ENCODE data around the gene EFNA5. TPM values are rescaled to one million over a fixed set of nuclear protein-coding genes. Genes with fewer than 3 reads are reported as not detected.

EFNA5 gene
- total and polyA plus RNA-seq, 10 of the 15 experiments (the other 5 are each of a cell fraction or from before 2014, with no cell fraction given) = 0.19 to 12.6 (median 3.9) TPM

- Histone ChIP-seq H3K27ac (ENCODE audit: control insufficient read depth, insufficient read depth) (no peak overlapping the region), H4K20me1 (ENCODE audit: control insufficient read depth, insufficient read depth) (no peaks in the 10 kb centered on the region), H3K4me3 (no peak overlapping the region), H3K79me2 (ENCODE audit: control insufficient read depth, insufficient read depth, low read length) (peaks cover 2% of the 10 kb centered on the region), H3K27me3 (replicated peaks in 1 of 2; ENCODE audit: control insufficient read depth in 2 of 2, insufficient read depth in 2 of 2, low read length in 1 of 2) (no peaks in the 10 kb centered on the region; a peak in 1 of 4 replicates), H3K9ac (ENCODE audit: control insufficient read depth, insufficient read depth, low read length) (no peak overlapping the region), H3K9me3 (replicated peaks; ENCODE audit: control insufficient read depth, insufficient read depth, low read length) (no peaks in the 10 kb centered on the region), H2AFZ (ENCODE audit: control insufficient read depth, low read depth, low read length) (no peak overlapping the region), H3K36me3 (ENCODE audit: control insufficient read depth in 2 of 2, insufficient read depth in 2 of 2, low read length in 1 of 2) (no peaks in the 10 kb centered on the region), H3K4me2 (ENCODE audit: control insufficient read depth, insufficient read depth) (no peak overlapping the region), H3K4me1 (ENCODE audit: control insufficient read depth, insufficient read depth, low read length) (peaks cover 19% of the 10 kb centered on the region)
- no peak for TF ChIP-seq HSF1 (IDR thresholded peaks at IDR 0.05; ENCODE audit: low read depth, low read length)
- no peak for TF ChIP-seq BRCA1 (IDR thresholded peaks at IDR 0.05; ENCODE audit: low read depth, low read length)
- POLR2A ChIA-PET = interaction anchor here (1.2 to 1.4 kb wide), 2 partner anchors 8 to 98 kb away, joined by 5 to 7 read pairs; no protein-coding TSS in a partner anchor
- SMC1A ChIA-PET (ENCODE audit: uncharacterized antibody, unreplicated experiment) = interaction anchor here (0.7 to 3.7 kb wide), 8 partner anchors 9 to 107 kb away, joined by 3 to 18 read pairs (median 4); no protein-coding TSS in a partner anchor
- no peak for DNase-seq (ENCODE audit: low read depth, low spot score)
- RAD21 ChIA-PET (ENCODE audit: unreplicated experiment) = interaction anchor here (1.3 to 1.7 kb wide), 3 partner anchors 10 to 12 kb away, joined by 3 to 7 read pairs (median 3); no protein-coding TSS in a partner anchor
- intact Hi-C loops (cut with micrococcal nuclease; ENCODE audit: unreplicated experiment) = no loop called here
- in situ Hi-C loops (cut with MboI) = no loop called here
- FAIRE-seq = no peak
- BruUV-seq (replicated peaks) = no TSS peak
- CTCF ChIA-PET = interaction anchor here (0.7 to 1.8 kb wide), 4 partner anchors 10 to 100 kb away, joined by 3 to 6 read pairs (median 4); no protein-coding TSS in a partner anchor
- 0% methylated on average over 2 of the region's 2 CpGs for WGBS (ENCODE audit: insufficient coverage, insufficient replicate concordance, low lambda C conversion rate, missing lambda C conversion rate)
- ATAC-seq = no peak
These were observed 198.1 kb downstream of the EFNA5 start for GRCh38 chr5:107472620-107473064.

GRCh38 chr5:107470295-107470582 lies 200.5 kb downstream of the EFNA5 start:
- no peaks in the 10 kb centered on the region; a peak in 1 of 4 replicates for H3K27me3 ChIP-seq (replicated peaks in 1 of 2; ENCODE audit: control insufficient read depth in 2 of 2, insufficient read depth in 2 of 2, low read length in 1 of 2)
- no peak overlapping the region for H2AFZ ChIP-seq (ENCODE audit: control insufficient read depth, low read depth, low read length)
- in situ Hi-C loops (cut with MboI) = no loop called here
- no peak overlapping the region for H3K4me2 ChIP-seq (ENCODE audit: control insufficient read depth, insufficient read depth)
- H3K4me3 ChIP-seq = no peak overlapping the region
- H3K9ac ChIP-seq (ENCODE audit: control insufficient read depth, insufficient read depth, low read length) = no peak overlapping the region
- WGBS (ENCODE audit: insufficient coverage, insufficient replicate concordance, low lambda C conversion rate, missing lambda C conversion rate) = 12% methylated on average over 1 of the region's 1 CpG
- ChIA-PET POLR2A (interaction anchor here (1.5 kb wide), 1 partner anchor 9 kb away, joined by 4 read pairs; no protein-coding TSS in a partner anchor), RAD21 (ENCODE audit: unreplicated experiment) (interaction anchor here (0.6 to 2.4 kb wide), 4 partner anchors 69 to 101 kb away, joined by 3 to 7 read pairs (median 4); no protein-coding TSS in a partner anchor), SMC1A (ENCODE audit: uncharacterized antibody, unreplicated experiment) (interaction anchor here (1.0 to 3.7 kb wide), 6 partner anchors 7 to 78 kb away, joined by 3 to 22 read pairs (median 4); no protein-coding TSS in a partner anchor), CTCF (interaction anchor here (1.0 kb wide), 1 partner anchor 11 kb away, joined by 3 read pairs; no protein-coding TSS in a partner anchor)
- no peaks in the 10 kb centered on the region; the same call in 1 of the 2 replicates for H3K79me2 ChIP-seq (ENCODE audit: control insufficient read depth, insufficient read depth, low read length)
- ATAC-seq (no peak), DNase-seq (ENCODE audit: low read depth, low spot score) (no peak), FAIRE-seq (no peak)
- no peak overlapping the region for H3K27ac ChIP-seq (ENCODE audit: control insufficient read depth, insufficient read depth)
- peaks cover 5% of the 10 kb centered on the region; the same call in 1 of the 2 replicates for H3K4me1 ChIP-seq (ENCODE audit: control insufficient read depth, insufficient read depth, low read length)
- no peaks in the 10 kb centered on the region for H4K20me1 ChIP-seq (ENCODE audit: control insufficient read depth, insufficient read depth)
- no peaks in the 10 kb centered on the region for H3K9me3 ChIP-seq (replicated peaks; ENCODE audit: control insufficient read depth, insufficient read depth, low read length)
- intact Hi-C loops (cut with micrococcal nuclease; ENCODE audit: unreplicated experiment) = no loop called here
- H3K36me3 ChIP-seq (ENCODE audit: control insufficient read depth in 2 of 2, insufficient read depth in 2 of 2, low read length in 1 of 2) = no peaks in the 10 kb centered on the region
- BruUV-seq (replicated peaks) = no TSS peak
- no peak for TF ChIP-seq CBFB (IDR thresholded peaks at IDR 0.05; ENCODE audit: low read depth)
- no peak for TF ChIP-seq TCF3 (IDR thresholded peaks at IDR 0.05; ENCODE audit: borderline replicate concordance, insufficient read depth, low read depth, low read length)
- no peak for TF ChIP-seq SREBF1 (IDR thresholded peaks at IDR 0.05; ENCODE audit: low read length)
- no peak for TF ChIP-seq RBBP5 (conservative IDR thresholded peaks at IDR 0.05)
- no peak for TF ChIP-seq E2F4 (IDR thresholded peaks at IDR 0.05; ENCODE audit: low read depth, low read length)
- TF ChIP-seq ZNF622 (IDR thresholded peaks at IDR 0.05) = no peak
- no peak for TF ChIP-seq MXI1 (IDR thresholded peaks at IDR 0.05; ENCODE audit: low read depth, low read length)
- TF ChIP-seq RELA (IDR thresholded peaks at IDR 0.05; ENCODE audit: borderline replicate concordance, partially characterized antibody) = no peak
- no peak for TF ChIP-seq GABPA (IDR thresholded peaks at IDR 0.05; ENCODE audit: low read depth)
- no peak for TF ChIP-seq NFYA (IDR thresholded peaks at IDR 0.05; ENCODE audit: borderline replicate concordance, low read depth, low read length)
- no peak for TF ChIP-seq ZBED1 (IDR thresholded peaks at IDR 0.05; ENCODE audit: borderline replicate concordance)
- no peak for TF ChIP-seq FOXM1 (IDR thresholded peaks at IDR 0.05; ENCODE audit: low read depth, low read length)
- TF ChIP-seq NR2C1 (IDR thresholded peaks at IDR 0.05) = no peak
- no peak for TF ChIP-seq SREBF2 (IDR thresholded peaks at IDR 0.05; ENCODE audit: low read length)
- no peak for TF ChIP-seq CREB1 (IDR thresholded peaks at IDR 0.05; ENCODE audit: low read depth)
- TF ChIP-seq HCFC1 (IDR thresholded peaks at IDR 0.05; ENCODE audit: low read length) = no peak
